GM12892 (cell line): ENCODE data around the gene RAPGEF1.

Experiments used
- DNase-seq: peaks from one replicate; pipeline ENCODE4 v3.0.0; 2011; ENCODE audit not compliant: insufficient read length
- FAIRE-seq: peaks from 2 replicates; lab custom pipeline; 2011; peaks lifted over from hg19 to GRCh38; lab: Jason Lieb, UNC
- POLR2A ChIP-seq: IDR thresholded peaks from 2 replicates; pipeline ENCODE4 v1.6.1; 2011; ENCODE audit warnings: low read depth, low read length, control low read depth
- POLR2AphosphoS5 ChIP-seq: IDR thresholded peaks from 2 replicates; pipeline ENCODE4 v1.6.1; 2011; ENCODE audit warnings: low read depth, low read length, control low read depth
- TAF1 ChIP-seq: IDR thresholded peaks from 2 replicates; pipeline ENCODE4 v1.6.1; 2011; ENCODE audit warnings: low read depth, mild to moderate bottlenecking, control low read depth, low read length, borderline replicate concordance

The RAPGEF1 gene

DNA sequence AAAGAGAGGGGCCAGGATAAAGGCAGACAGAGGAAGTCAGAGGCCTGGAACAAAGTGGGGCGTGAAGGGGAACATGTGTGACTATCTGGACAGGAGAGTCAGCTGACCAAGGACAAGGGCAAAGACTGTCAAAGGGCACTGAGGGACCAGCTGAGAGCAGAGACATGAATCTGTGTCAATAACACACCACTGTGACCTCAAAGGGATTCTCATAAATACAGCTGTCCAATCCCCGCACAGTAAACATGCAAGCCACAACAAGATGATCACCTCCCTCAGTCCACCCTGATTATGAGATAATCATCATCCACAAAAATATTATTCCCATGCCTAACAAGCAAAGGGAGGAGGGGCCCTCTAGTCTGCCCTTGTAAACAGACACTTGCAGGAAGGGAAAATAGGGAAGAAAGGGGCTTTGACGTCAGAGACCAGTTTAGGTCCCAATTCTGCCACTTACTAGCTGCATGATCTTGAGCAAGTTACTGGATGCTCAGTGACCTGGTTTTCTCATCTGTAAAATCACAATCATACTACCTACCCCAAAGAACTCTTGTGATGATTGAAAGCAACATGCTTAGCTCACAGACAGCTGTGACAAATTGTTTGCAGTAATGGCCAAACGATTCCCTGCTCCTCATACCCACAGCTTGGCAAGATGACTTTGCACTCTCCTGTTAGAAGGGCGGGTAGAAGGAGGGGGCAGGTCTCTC lies 41.8 kb downstream of the RAPGEF1 start:
- TF ChIP-seq POLR2A (no peak), TAF1 (no peak), POLR2AphosphoS5 (no peak)
- FAIRE-seq: no peak

DNA sequence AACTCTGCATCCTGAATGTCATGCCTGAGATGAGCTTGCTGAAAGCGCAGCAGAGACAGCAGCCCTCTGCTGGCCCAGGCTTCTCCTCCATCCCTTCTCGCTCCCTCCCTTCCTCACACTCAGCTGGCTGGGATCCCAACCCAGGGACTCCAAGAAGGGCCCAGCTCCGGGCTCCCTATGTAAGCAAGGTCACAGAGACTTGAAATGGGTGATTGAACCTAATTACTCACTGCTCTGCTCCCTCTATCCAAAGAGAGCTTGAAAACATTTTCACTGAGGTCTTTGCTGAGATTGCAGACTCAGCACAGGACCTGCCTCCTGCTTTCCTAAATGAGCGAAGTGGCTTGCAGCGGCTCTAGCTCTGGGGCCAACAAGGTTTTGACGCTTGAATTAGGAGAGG lies 42.8 kb downstream of the RAPGEF1 start:
- FAIRE-seq (no peak), DNase-seq (no peak)

More for the DNA sequence above, 41.8 kb downstream of the RAPGEF1 start:
- DNase-seq: no peak

DNA sequence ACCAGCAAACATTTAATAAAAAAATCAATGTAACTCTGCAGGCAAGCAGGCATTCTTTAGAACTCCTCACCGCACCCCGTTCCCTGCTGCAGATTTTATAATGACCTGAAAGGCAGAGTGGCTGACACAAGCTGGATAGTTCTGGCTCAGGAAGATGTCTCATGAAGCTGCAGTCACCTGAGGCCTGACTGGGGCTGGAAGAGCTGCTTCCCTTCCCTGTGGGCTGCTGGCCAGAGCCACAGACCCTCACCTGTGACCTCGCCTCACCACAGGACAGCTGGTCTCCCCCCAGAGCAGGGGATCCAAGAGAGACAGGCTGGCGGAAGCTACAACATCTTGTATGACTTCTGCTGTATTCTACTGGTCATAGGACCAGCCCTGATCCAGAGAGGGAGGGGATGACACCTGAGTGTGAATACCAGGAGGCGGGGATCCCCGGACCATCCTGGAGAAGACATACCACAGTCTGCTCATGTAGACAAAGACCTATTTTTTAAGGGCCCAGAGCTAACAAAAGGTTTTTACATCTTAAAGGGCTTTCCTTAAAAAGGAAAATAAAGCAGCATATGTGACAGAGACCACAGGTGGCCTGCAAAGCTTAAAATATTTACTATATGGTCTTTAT lies 43.9 kb downstream of the RAPGEF1 start:
- FAIRE-seq (no peak), DNase-seq (no peak)
- TF ChIP-seq POLR2A (no peak), POLR2AphosphoS5 (no peak), TAF1 (no peak)

More for the DNA sequence above, 42.8 kb downstream of the RAPGEF1 start:
- no peak for TF ChIP-seq POLR2AphosphoS5
- no peak for TF ChIP-seq POLR2A
- no peak for TF ChIP-seq TAF1

DNA sequence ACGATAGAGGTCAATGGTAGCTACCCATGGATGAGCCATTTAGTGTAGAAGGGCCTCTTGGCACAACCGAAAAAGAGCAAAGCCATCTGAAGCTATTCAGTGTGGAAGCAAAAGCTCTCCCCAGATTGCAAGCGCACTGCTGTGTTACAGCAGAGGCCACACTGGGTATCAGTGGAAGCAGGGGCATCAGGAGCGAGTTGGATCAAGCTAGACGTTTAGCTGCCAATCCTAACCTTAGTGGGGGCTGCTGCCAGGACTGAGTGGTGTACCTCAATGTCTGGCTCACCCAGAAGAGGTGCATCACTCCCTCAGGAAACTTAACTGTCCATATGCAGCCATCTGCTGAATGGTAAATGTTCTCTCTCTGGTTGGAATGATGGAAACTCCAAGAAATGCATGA lies 44.5 kb downstream of the RAPGEF1 start:
- FAIRE-seq (no peak), DNase-seq (no peak)
- no peak for TF ChIP-seq POLR2A

DNA sequence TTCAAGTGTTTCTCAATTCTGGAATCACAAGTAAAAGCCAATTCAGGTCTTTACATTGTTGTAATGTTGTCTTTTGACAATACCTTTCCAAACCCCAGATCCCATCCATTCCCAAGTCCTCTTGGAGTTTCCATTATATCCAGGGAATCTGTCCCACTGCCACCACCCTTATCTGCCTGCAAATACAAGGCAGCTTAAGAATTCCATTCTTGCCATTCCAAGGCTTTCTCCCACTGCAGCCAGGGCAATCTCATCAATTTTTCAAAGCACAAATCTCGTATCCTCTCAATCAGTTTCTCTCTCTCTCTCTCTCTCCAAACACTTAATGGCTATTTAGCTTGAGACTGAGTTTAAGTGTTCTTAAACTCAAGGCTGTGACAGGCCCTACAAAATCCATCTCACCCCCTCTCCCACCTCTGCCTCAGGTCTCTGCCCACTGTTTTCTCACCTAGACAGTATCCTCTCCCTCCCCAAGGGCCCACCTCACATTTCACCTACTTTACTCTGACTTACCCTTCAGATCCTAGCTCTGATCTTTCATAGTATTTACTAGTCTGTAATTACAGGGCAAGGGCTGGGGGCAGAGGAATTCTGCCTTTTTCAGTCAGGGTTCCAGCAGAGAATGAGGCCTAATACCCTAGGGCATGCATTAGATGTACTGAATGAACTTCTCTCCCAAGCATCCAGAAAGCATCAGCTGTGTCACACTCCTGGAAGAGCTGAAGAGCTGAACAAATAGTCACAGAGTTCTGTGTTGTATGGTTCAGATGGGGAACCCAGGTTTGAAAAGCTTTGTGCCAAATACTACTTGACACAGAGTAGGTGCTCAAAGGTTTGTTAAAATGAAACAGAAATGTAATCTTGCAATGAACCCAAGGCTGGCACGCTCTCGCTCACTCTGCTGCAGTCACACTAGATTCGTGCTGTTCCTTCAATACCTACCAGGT lies 46.0 kb downstream of the RAPGEF1 start:
- FAIRE-seq: no peak
- TF ChIP-seq POLR2AphosphoS5 (no peak), TAF1 (no peak), POLR2A (no peak)

DNA sequence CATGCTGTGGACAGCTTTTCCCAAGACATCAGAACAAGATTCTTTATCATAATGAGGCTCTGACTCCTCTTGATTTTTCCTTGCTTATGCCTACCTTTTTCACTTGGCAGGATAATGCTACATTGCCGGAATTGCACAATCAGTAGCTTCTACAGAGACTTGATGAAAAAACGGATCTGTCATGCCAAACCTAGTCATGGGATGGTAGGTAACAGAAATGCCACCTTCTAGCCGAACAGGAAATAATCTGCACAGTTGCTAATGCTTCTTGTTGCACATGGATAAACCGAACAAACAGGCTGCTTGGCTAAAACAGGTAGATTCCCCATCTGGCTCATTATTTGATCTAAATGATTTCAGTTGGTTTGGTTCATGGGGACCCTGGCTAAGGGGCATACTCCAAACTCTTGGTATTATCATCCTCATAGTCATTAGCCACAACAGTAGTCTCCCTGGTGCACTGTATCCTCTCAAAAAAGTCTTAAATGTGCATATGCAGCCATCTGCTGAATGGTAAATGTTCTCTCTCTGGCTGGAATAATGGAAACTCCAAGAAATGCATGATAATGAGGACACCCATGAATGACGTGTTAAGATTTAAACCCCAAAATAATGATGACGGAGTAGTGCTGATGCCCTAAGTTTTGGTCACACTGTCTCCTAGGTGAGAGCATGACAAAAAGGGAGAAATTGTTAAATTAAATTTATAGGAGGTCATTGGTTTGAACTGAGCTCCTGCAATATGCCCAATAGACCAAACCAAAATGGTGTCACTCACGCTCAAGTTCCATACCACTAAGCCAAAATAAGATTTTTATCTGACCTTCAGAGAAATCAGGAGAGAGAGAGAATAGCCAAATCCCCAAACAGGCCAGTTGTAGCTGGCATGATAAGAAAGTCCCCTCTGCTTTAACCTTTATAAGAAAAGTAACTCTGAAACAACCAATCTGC lies 47.0 kb downstream of the RAPGEF1 start:
- DNase-seq (no peak), FAIRE-seq (peak; percentile 21)

More for the DNA sequence above, 46.0 kb downstream of the RAPGEF1 start:
- no peak for DNase-seq

DNA sequence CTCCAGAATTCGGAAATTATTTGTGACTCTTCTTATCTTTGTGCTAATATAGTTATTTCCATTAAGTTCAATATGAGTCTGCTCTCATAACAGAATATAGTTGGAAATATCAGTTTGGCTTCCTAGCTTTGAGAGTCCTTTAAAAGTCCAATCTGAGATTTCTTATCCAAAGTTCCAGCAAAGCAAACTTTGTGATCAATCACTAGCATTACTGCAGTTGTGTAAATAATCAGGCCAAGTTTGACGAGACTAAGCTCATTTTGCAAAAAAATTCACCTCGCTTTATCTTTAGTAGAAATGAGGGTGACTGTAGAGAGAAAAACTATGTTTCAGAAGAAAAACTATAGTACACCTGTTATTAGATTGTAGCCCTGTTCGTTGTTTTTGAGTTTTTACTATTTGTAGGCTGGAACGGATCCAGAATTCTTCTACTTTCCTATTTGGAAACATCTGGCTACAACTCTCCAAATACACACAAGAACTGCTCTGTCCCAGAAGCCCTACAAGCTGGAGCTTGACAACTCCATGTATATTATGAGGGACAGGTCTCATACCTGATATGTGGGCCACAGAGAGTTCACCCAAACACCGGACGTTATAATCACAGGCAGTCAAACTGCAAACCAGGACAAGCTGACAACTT lies 47.8 kb downstream of the RAPGEF1 start:
- TF ChIP-seq POLR2A (no peak), POLR2AphosphoS5 (no peak), TAF1 (no peak)
- FAIRE-seq: no peak
- no peak for DNase-seq

More for the DNA sequence above, 47.0 kb downstream of the RAPGEF1 start:
- TF ChIP-seq POLR2A: no peak
- no peak for TF ChIP-seq POLR2AphosphoS5
- TF ChIP-seq TAF1: no peak

DNA sequence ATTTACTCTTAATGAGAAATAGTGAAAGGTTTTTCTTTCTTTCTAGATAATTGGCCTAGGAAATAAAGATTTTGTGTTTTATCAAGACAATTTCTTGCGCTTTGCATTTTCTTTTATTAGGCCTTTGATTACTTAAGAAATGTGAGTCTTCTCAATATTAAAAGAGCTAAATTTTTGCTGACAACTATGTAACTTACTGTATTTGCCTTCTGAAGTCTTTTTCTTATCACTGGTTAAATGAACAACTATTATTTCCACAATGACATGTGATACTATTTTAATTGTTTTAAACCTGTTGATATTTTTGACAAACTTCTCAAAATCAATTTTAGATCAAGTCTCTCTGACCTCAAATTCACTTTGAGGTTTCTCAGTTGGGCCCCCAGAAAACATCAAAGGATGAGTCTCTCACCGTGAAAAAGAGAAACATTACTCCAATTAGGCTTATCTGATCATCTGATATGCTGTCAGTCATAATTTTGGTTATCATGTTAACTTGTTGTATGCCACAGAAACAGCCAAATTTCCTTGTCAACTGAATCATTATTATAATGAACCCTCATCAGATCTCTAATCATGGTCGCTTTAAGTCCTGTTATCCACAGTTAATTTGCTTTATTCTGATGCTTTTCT lies 48.8 kb downstream of the RAPGEF1 start:
- no peak for FAIRE-seq
- TF ChIP-seq TAF1 (no peak), POLR2AphosphoS5 (no peak), POLR2A (no peak)
- DNase-seq: no peak

DNA sequence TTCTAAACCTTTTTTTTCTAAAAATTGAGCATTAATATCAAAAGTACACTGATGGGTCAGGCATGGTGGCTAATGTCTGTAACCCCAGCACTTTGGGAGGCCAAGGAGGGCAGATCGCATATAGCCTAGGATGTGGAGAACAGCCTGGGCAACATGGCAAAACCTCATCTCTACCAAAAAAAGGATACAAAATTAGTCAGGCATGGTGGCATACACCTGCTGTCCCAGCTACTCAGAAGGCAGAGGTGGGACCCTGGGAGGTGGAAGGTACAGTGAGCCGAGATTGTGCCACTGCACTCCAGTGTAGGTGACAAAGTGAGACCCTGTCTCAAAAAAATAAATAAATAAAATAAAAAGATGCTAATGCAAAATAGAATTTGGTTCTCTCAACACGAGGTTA lies 49.4 kb downstream of the RAPGEF1 start:
- TF ChIP-seq TAF1 (no peak), POLR2AphosphoS5 (no peak), POLR2A (no peak)
- FAIRE-seq (no peak), DNase-seq (no peak)

DNA sequence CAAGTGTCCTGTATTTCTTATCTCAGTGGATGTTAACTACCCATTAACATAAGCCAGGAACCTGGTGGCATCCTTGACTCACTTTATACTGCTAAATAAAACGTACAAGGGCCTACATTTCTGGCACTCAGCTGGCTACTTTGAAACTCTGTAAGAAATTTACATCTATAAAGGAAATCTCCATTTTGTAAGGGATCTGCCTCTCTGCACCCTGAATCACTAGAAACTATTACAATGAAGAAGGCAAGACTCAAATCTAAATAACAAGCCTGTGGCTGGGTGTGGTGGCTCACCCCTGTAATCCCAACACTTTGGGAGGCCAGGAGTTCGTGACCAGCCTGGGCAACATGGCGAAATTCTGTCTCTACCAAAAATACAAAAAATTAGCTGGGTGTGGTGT lies 51.5 kb downstream of the RAPGEF1 start:
- no peak for DNase-seq
- TF ChIP-seq POLR2AphosphoS5: no peak
- no peak for TF ChIP-seq TAF1
- TF ChIP-seq POLR2A: no peak
- FAIRE-seq: no peak
